Uterus (tissue), 4 donors: ENCODE results near the gene PHF12. TPM values are rescaled to one million over a fixed set of nuclear protein-coding genes. Genes with fewer than 3 reads are reported as not detected.
"Not testable (repeated sequence)": the region's sequence is repeated elsewhere in the genome, so short reads cannot be mapped to it uniquely, and the experiment has no call there.

Source experiments
- DNase-seq, 2 donors: peaks; one replicate each; pipeline ENCODE4 v3.0.0-alpha.2; 2019 to 2020
- H3K27ac ChIP-seq, 2 donors: fragments of 200-600 bp; sonication (generic); 1 replicate in 1 of 2; 2 replicates in 1 of 2; pipeline ENCODE4 v1.5.1; 2016 to 2018
- H3K27me3 ChIP-seq, 2 donors: fragments of 200-600 bp; sonication (generic); one replicate each; pipeline ENCODE4 v1.5.1; 2018 to 2019; ENCODE audit warnings: control low read depth in 1 of 2
- H3K36me3 ChIP-seq, 2 donors: fragments of 200-600 bp; sonication (generic); one replicate each; pipeline ENCODE4 v1.5.1; 2019; ENCODE audit warnings: control low read depth in 1 of 2
- H3K4me1 ChIP-seq, 2 donors: fragments of 200-600 bp; sonication (generic); one replicate each; pipeline ENCODE4 v1.5.1; 2018 to 2019; ENCODE audit warnings: control low read depth in 1 of 2
- H3K4me3 ChIP-seq, 2 donors: fragments of 200-600 bp; sonication (generic); 1 replicate in 1 of 2; 2 replicates in 1 of 2; pipeline ENCODE4 v1.5.1; 2018 to 2019; ENCODE audit warnings: mild to moderate bottlenecking in 1 of 2
- H3K9me3 ChIP-seq, 2 donors: fragments of 200-600 bp; sonication (generic); one replicate each; pipeline ENCODE4 v1.5.1; 2019; ENCODE audit warnings: control low read depth in 1 of 2
- POLR2A ChIP-seq, 2 donors: fragments of 450-650 bp; IDR thresholded peaks; one replicate each; pipeline ENCODE4 v1.6.1; 2016; ENCODE audit warnings: antibody characterized with exemption in 2 of 2, mild to moderate bottlenecking in 1 of 2, moderate library complexity in 1 of 2
- intact Hi-C: fragments of 100-400 bp; cut with DNase I; formaldehyde crosslinking; loops from one replicate; pipeline ENCODE4 v1.15.1; 2023; ENCODE audit warnings: low total_unique reads
- total RNA-seq, 4 donors: library from RNA; depleted of rRNA in 3 of 4; stranded (reverse); fragments of >200 nt in 3 of 4; gene quantifications; one replicate each; pipeline versions ENCODE4 v1.1.0 to v1.2.4, GENCODE V29; 2014 to 2023
- TF ChIP-seq, protein P1 (sequence below), 4 experiments: fragments of 200-600 bp in 2 of 4; fragments of 450-650 bp in 2 of 4; sonication (generic) in 2 of 4; IDR thresholded peaks; one replicate each; pipeline ENCODE4 v1.5.1; 2016 to 2019; ENCODE audit warnings: antibody characterized with exemption in 4 of 4, mild to moderate bottlenecking in 2 of 4, moderate library complexity in 1 of 4
- donor health status: DM: yes; HTN: yes; CAD: no.

PHF12 gene
- total RNA-seq, 4 donors from 2014 or later: 22.1 to 78.4 (median 55.2) TPM

DNA sequence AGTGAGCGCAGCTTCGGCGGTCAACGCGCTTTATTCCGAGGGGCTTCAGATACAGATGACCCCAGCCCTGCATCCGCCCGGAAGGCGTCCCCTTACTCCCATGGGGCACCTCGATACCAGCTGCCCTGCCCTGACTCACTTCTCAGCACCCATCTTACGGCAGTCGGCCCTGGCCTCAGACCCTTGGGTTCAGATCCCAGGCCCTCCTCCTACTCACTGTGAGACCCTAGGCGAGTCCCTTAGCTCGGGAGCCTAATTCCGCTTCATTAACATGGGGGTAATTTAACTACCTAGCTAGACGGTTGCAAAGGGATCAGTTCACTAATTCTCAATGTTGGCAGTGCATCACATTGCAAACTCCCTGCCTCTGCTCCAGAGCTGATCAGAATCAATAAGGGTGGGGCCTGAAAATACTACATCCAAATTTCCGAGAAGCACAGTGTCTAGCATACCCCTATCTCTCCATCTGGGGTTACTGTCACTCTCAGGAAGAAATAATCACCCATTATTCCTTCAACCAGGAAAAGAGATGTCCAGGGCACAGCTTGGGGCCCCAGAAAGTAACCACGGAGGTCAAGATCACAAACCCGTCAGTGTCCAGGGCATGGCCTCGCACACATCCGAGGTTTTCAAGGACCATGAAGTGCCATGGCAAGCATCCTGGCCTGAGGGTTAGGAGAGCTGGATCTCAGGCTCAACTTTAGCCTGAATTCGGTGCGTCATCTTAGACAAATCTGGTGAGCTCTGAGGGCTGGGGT, 53.4 kb downstream of the PHF12 start:
- DNase-seq: no peak
- H3K4me1 ChIP-seq: peaks cover 0 to 12% of the 10 kb centered on the region in 2 donors
- intact Hi-C loops: loop anchor here (10.0 kb wide), 1 partner anchor 133 kb away; no protein-coding TSS in a partner anchor
- H3K27me3 ChIP-seq: no peaks in the 10 kb centered on the region
- H3K4me3 ChIP-seq: peak overlapping the region; percentile 85 to 91
- H3K36me3 ChIP-seq: no peaks in the 10 kb centered on the region
- H3K27ac ChIP-seq: peak overlapping the region; percentile 93 to 94
- no peaks in the 10 kb centered on the region for H3K9me3 ChIP-seq
- TF ChIP-seq, protein P1, sequence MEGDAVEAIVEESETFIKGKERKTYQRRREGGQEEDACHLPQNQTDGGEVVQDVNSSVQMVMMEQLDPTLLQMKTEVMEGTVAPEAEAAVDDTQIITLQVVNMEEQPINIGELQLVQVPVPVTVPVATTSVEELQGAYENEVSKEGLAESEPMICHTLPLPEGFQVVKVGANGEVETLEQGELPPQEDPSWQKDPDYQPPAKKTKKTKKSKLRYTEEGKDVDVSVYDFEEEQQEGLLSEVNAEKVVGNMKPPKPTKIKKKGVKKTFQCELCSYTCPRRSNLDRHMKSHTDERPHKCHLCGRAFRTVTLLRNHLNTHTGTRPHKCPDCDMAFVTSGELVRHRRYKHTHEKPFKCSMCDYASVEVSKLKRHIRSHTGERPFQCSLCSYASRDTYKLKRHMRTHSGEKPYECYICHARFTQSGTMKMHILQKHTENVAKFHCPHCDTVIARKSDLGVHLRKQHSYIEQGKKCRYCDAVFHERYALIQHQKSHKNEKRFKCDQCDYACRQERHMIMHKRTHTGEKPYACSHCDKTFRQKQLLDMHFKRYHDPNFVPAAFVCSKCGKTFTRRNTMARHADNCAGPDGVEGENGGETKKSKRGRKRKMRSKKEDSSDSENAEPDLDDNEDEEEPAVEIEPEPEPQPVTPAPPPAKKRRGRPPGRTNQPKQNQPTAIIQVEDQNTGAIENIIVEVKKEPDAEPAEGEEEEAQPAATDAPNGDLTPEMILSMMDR (IDR thresholded peaks at IDR 0.05): no peak
- TF ChIP-seq POLR2A (IDR thresholded peaks at IDR 0.05): no peak

DNA sequence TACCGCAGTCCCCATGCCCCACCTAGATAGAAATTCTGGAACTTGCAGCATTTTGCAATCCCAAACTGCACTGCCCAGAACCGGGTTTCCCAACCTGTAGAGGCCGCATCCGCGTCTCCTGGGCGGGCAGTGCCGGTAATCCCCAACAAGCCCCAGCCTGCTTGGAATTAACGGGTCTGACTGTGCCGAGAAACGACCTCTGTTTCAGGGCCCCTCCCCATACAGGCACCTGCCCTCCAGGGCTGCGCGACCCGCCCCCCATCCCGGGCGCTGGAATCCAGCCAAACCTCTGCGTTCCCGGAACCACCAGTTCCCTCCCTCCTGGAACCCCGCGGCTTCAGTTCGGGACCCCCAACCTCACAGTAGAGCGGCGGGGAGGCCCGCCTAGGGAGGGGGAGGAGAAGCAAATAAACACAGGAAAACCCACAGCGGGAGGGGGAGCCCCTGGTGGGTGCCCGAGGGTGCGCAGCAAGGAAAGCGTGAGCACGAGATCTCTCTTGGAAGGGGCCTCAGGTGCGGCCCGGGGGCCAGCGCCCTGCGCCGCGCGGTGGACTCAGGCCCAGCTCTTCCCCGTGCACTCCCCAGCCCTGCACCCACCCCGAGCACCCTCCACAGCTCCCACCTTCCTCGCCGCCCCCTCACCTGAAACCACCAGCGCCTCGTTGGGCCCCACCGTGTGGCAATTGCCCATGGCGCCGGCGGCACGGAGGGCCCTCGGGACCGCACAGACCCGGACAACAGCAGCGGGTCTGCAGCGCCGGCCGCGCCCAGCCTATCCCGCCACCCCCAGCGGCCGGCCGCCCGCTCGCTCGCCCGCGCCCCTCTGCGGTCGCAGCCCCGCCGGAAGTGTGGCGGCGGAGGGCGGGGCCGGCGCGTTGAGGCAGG, 54.2 kb downstream of the PHF12 start, which contains the start of gene FLOT2:
TSS of gene FLOT2 (minus strand) at position 850 of the 885 bp plus-strand sequence. CDS start at position 691, 159 bp downstream.
- H3K9me3 ChIP-seq: no peaks in the 10 kb centered on the region
- intact Hi-C loops: loop anchor here (10.0 kb wide), 1 partner anchor 132 kb away; no protein-coding TSS in a partner anchor
- peaks cover 0 to 12% of the 10 kb centered on the region in 2 donors for H3K4me1 ChIP-seq
- peak; percentile 65 to 68 for DNase-seq
- H3K27ac ChIP-seq: peak within 1 kb of the TSS; percentile 93 to 94
- TF ChIP-seq POLR2A (IDR thresholded peaks at IDR 0.05): peak in 1 of 2 donors; percentile 46
- TF ChIP-seq, protein P1 (IDR thresholded peaks at IDR 0.05): peak in 3 of 4 experiments; percentile 35 to 49 (median 39)
- peak within 1 kb of the TSS; percentile 85 to 91 for H3K4me3 ChIP-seq
- no peaks in the 10 kb centered on the region for H3K36me3 ChIP-seq
- H3K27me3 ChIP-seq: no peaks in the 10 kb centered on the region

DNA sequence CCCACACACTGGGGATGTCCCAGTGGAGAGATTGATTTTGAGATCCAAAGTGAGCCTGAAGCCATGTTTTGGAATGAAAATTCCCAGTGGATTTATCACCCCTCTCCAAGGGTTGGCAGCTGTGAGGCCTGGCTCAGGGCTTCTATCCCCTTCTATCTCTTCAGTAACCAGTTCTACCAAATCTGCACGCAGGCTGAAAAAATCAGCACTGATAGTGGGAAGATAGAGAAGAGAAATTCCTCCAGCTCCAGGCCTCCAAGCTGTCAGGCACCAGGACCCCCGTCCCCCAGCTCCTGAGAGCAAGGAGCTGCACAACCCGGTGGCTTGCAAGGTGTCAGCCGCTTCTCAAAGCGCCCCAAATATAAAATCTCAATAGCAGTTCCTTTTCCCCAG, 54.8 kb downstream of the PHF12 start:
- TF ChIP-seq, protein P1 (IDR thresholded peaks at IDR 0.05): no peak
- no peak for TF ChIP-seq POLR2A (IDR thresholded peaks at IDR 0.05)
- H3K36me3 ChIP-seq: no peaks in the 10 kb centered on the region
- peak overlapping the region; percentile 93 to 94 for H3K27ac ChIP-seq
- no peak for DNase-seq
- peak overlapping the region; percentile 85 to 91 for H3K4me3 ChIP-seq
- no peaks in the 10 kb centered on the region for H3K9me3 ChIP-seq
- peaks cover 0 to 12% of the 10 kb centered on the region in 2 donors for H3K4me1 ChIP-seq
- no peaks in the 10 kb centered on the region for H3K27me3 ChIP-seq
- intact Hi-C loops: loop anchor here (10.0 kb wide), 1 partner anchor 132 kb away; no protein-coding TSS in a partner anchor

DNA sequence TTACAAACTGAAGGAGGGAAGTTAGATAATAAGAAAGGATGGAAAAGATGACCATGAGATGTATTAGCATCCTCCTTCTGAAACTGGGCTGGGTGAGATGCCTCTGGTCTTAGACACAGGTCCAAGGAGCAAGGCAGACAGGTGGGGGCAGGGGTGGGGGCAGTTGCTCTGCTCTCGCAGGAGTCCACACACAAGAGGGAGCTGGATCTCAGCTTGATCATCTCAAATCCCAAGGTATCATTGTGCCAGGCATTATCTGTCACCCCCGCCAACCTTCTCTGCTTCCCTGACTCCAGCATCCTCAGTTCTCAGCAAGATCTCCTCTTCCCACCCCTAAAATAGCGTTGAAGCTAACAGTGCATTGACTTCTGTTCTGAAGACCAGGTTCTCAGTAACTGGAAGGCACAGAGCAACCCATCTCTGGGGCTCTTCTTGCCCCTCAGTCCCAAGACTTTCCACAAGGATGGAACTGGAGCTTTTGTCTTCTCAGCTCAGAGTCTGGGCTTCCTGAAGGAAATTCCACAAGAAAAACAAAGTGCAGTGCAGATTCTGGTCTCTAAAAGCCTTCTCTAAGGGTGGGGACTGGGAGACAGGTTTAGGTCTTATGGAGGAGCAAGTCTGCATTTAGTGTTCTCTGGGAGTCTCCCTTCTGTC, 55.4 kb downstream of the PHF12 start:
- H3K4me1 ChIP-seq: peaks cover 0 to 12% of the 10 kb centered on the region in 2 donors

DNA sequence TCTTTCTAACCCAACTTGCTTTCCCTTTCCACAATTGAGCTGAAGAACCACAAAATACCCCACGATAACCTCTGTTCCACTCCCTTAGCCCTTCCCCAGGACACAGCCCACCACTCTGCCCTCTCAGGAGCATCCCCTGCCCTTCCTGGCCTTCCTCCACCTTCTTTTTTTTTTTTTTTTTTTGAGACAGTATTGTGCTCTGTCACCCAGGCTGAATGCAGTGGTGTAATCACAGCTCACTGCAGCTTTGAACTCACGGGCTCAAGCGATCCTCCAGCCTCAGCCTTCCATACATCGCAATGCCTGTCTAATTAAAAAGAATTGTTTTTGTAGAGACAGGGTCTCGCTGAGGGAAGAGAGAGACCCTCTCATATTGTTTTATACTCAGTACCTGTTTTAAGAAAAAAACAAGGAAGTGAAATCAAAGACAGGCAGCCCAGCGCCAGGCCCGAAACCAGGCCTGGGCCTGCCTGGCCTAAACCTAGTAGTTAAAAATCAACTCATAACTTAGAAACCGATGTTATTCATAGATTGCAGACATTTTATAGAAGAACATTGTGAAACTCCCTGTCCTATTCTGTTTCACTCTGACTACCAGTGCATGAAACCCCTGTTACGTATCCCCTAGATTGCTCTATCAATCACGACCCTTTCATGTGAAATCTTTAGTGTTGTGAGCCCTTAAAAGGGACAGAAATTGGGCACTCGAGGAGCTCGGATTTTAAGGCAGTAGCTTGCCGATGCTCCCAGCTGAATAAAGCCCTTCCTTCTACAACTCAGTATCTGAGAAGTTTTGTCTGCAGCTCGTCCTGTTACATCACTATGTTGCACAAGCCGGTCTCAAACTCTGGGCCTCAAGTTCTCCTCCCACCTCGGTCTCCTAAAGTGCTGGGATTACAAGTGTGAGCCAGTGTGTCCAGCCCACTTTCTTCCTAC, 57.8 kb downstream of the PHF12 start:
- H3K27me3 ChIP-seq, H3K9me3 ChIP-seq, H3K36me3 ChIP-seq, DNase-seq, H3K4me3 ChIP-seq: not testable (repeated sequence)
- intact Hi-C loops: loop anchor here (10.0 kb wide), 1 partner anchor 129 kb away; no protein-coding TSS in a partner anchor
- Histone ChIP-seq H3K4me1 (peaks cover 0 to 12% of the 10 kb centered on the region in 2 donors), H3K27ac (peak overlapping the region; percentile 2 to 60)

More for the DNA sequence above, 55.4 kb downstream of the PHF12 start:
- H3K9me3 ChIP-seq: no peaks in the 10 kb centered on the region
- TF ChIP-seq, protein P1 (IDR thresholded peaks at IDR 0.05): no peak
- TF ChIP-seq POLR2A (IDR thresholded peaks at IDR 0.05): no peak
- H3K4me3 ChIP-seq: peak overlapping the region in 1 of 2 donors; percentile 91
- no peaks in the 10 kb centered on the region for H3K27me3 ChIP-seq
- intact Hi-C loops: loop anchor here (10.0 kb wide), 1 partner anchor 131 kb away; no protein-coding TSS in a partner anchor
- peak overlapping the region; percentile 93 to 94 for H3K27ac ChIP-seq
- no peaks in the 10 kb centered on the region for H3K36me3 ChIP-seq
- no peak for DNase-seq
